Measurements from ENCODE around the gene RYR3. TPM values are rescaled to one million over a fixed set of nuclear protein-coding genes. Genes with fewer than 3 reads are reported as not detected.

RYR3 gene
- total and polyA plus RNA-seq, 10 of the 15 experiments (the other 5 are each of a cell fraction or from before 2014, with no cell fraction given) = under 0.01 to 0.44 (median 0.16) TPM; not detected in 5

DNA sequence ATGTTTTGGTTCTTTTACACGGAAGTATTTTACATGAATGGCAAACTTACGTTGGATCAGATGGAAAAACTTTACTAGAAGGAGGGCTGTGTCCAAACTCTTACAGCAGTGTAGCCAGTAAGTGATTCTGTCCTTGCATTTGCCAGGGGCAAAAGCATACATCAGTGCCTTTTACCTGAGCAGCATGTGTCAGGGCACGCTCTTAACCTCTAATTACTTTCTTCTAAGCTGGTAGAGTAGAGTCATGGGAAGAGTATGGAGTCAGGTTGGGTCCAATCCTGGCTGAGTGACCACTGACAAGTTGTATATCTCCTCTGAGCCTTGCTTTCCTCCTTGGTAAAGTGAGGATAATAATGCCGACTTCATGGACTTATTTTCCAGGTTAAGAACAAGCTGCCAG lies 47.1 kb downstream of the RYR3 start (continued):
- TF ChIP-seq ZZZ3 (IDR thresholded peaks at IDR 0.05; ENCODE audit: control insufficient read depth, insufficient read length, low read depth) = no peak
- no peak for TF ChIP-seq ESRRA (IDR thresholded peaks at IDR 0.05; ENCODE audit: low read length)
- no peak for TF ChIP-seq DPF2 (IDR thresholded peaks at IDR 0.05)
- TF ChIP-seq, protein P1, sequence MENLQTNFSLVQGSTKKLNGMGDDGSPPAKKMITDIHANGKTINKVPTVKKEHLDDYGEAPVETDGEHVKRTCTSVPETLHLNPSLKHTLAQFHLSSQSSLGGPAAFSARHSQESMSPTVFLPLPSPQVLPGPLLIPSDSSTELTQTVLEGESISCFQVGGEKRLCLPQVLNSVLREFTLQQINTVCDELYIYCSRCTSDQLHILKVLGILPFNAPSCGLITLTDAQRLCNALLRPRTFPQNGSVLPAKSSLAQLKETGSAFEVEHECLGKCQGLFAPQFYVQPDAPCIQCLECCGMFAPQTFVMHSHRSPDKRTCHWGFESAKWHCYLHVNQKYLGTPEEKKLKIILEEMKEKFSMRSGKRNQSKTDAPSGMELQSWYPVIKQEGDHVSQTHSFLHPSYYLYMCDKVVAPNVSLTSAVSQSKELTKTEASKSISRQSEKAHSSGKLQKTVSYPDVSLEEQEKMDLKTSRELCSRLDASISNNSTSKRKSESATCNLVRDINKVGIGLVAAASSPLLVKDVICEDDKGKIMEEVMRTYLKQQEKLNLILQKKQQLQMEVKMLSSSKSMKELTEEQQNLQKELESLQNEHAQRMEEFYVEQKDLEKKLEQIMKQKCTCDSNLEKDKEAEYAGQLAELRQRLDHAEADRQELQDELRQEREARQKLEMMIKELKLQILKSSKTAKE (IDR thresholded peaks at IDR 0.05; ENCODE audit: low read depth, poor library complexity, severe bottlenecking) = no peak
- TF ChIP-seq RAD51 (IDR thresholded peaks at IDR 0.05) = no peak
- TF ChIP-seq EED (IDR thresholded peaks at IDR 0.05; ENCODE audit: low read depth) = no peak

DNA sequence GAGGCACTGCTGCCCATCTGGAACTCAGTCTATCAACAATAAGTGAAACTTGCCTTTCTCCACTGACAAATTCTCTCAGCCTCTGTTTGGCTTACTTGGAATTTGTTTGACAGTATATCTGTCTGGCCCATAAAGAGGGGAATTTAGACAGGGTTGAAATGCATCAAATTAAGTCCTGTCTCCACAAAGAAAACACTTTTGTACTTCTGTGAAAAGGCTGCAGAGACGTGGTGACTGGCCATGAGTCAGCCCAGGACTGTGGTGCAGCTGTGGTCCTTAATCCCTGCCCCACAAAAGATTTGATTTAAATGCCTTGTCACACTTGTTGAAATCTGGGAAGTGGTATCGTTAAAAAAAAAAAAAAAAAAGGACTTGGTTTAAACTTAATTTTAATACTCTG lies 47.5 kb downstream of the RYR3 start:
- Histone ChIP-seq H3K27me3 (replicated peaks in 1 of 2; ENCODE audit: control insufficient read depth in 2 of 2, insufficient read depth in 2 of 2, low read length in 1 of 2) (no peaks in the 10 kb centered on the region; a peak in 1 of 4 replicates), H3K9me3 (replicated peaks; ENCODE audit: control insufficient read depth, insufficient read depth, low read length) (no peaks in the 10 kb centered on the region), H3K4me3 (no peak overlapping the region), H3K4me2 (ENCODE audit: control insufficient read depth, insufficient read depth) (no peak overlapping the region), H2AFZ (ENCODE audit: control insufficient read depth, low read depth, low read length) (no peak overlapping the region), H3K4me1 (ENCODE audit: control insufficient read depth, insufficient read depth, low read length) (no peaks in the 10 kb centered on the region), H3K27ac (ENCODE audit: control insufficient read depth, insufficient read depth) (no peak overlapping the region), H4K20me1 (ENCODE audit: control insufficient read depth, insufficient read depth) (no peaks in the 10 kb centered on the region), H3K79me2 (ENCODE audit: control insufficient read depth, insufficient read depth, low read length) (no peaks in the 10 kb centered on the region), H3K36me3 (ENCODE audit: control insufficient read depth in 2 of 2, insufficient read depth in 2 of 2, low read length in 1 of 2) (no peaks in the 10 kb centered on the region), H3K9ac (ENCODE audit: control insufficient read depth, insufficient read depth, low read length) (no peak overlapping the region)
- no peak for ATAC-seq
- CTCF ChIA-PET = no interaction called here
- in situ Hi-C loops (cut with MboI) = no loop called here
- 0% methylated on average over 2 of the region's 2 CpGs for WGBS (ENCODE audit: insufficient coverage, insufficient replicate concordance, low lambda C conversion rate, missing lambda C conversion rate)
- DNase-seq (ENCODE audit: low read depth, low spot score) = no peak
- TF ChIP-seq SMC3 (IDR thresholded peaks at IDR 0.05; ENCODE audit: borderline replicate concordance, low read length) (no peak), MEF2B (IDR thresholded peaks at IDR 0.05; ENCODE audit: partially characterized antibody, poor library complexity, severe bottlenecking) (no peak), SIX5 (IDR thresholded peaks at IDR 0.05; ENCODE audit: low read depth, low read length, severe bottlenecking) (no peak), YY1 (IDR thresholded peaks at IDR 0.05; ENCODE audit: low read depth, low read length) (no peak)
- TF ChIP-seq, protein P2, sequence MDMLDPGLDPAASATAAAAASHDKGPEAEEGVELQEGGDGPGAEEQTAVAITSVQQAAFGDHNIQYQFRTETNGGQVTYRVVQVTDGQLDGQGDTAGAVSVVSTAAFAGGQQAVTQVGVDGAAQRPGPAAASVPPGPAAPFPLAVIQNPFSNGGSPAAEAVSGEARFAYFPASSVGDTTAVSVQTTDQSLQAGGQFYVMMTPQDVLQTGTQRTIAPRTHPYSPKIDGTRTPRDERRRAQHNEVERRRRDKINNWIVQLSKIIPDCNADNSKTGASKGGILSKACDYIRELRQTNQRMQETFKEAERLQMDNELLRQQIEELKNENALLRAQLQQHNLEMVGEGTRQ (IDR thresholded peaks at IDR 0.05; ENCODE audit: borderline replicate concordance, low read depth, low read length) = no peak
- TF ChIP-seq, protein P3, sequence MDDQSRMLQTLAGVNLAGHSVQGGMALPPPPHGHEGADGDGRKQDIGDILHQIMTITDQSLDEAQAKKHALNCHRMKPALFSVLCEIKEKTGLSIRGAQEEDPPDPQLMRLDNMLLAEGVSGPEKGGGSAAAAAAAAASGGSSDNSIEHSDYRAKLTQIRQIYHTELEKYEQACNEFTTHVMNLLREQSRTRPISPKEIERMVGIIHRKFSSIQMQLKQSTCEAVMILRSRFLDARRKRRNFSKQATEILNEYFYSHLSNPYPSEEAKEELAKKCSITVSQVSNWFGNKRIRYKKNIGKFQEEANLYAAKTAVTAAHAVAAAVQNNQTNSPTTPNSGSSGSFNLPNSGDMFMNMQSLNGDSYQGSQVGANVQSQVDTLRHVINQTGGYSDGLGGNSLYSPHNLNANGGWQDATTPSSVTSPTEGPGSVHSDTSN (IDR thresholded peaks at IDR 0.05; ENCODE audit: insufficient replicate concordance, low read depth, low read length) = no peak
- intact Hi-C loops (cut with micrococcal nuclease; ENCODE audit: unreplicated experiment) = no loop called here
- RAD21 ChIA-PET (ENCODE audit: unreplicated experiment) = no interaction called here
- BruUV-seq (replicated peaks) = no TSS peak
- POLR2A ChIA-PET = no interaction called here
- SMC1A ChIA-PET (ENCODE audit: uncharacterized antibody, unreplicated experiment) = no interaction called here
- FAIRE-seq = no peak
